Adipose tissue (tissue), 3 donors: ENCODE measurements around the gene ARHGEF35. TPM values are rescaled to one million over a fixed set of nuclear protein-coding genes. Genes with fewer than 3 reads are reported as not detected.
"Not testable (repeated sequence)": the region's sequence is repeated elsewhere in the genome, so short reads cannot be mapped to it uniquely, and the experiment has no call there.

ENCODE experiments used
- H3K27ac ChIP-seq: one replicate; pipeline ENCODE4 v1.5.1; 2013; ENCODE audit warnings: low read depth, low read length
- WGBS, 3 donors: extraction: QIAGEN DNeasy Blood & Tissue Kit; methylation state at CpG; one replicate each; pipeline ENCODE4 v1.1.7; 2013; 5-methylcytosine and 5-hydroxymethylcytosine counted together
- polyA plus RNA-seq, 3 donors: library from polyadenylated mRNA; stranded (reverse); fragments of 200-250 nt; gene quantifications; one replicate each; pipeline ENCODE4 v1.2.3, GENCODE V29; 2013
- donor health status: healthy with polysubstance abuse.
- donor health status: Bipolar disorder and iron deficiency.
- donor health status: healthy.

The ARHGEF35 gene
- polyA plus RNA-seq, 3 donors: 3.7 to 6.5 (median 4.4) TPM

DNA sequence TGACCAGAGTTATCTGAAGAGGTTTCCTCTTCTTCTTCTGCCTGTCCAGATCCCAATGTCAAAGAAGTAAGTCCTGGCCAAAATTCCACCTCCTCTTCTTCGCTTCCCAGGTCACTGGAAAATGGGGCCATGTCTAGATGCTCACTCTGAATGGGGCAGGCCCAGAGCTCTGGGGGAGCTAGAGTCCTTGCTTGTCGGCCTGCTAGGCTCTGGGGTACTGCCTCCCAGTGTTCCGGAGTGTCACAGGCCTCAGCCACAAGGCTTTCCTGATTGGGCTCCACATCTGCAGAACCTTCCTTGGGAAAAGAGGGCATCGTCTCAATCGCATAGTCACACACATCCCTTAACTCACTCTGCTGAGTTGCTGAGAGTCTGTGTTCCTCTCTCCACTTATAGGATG lies 7.8 kb downstream of the ARHGEF35 start:
- WGBS, 3 donors: no CpG with 5 or more reads among the region's 5 CpGs

DNA sequence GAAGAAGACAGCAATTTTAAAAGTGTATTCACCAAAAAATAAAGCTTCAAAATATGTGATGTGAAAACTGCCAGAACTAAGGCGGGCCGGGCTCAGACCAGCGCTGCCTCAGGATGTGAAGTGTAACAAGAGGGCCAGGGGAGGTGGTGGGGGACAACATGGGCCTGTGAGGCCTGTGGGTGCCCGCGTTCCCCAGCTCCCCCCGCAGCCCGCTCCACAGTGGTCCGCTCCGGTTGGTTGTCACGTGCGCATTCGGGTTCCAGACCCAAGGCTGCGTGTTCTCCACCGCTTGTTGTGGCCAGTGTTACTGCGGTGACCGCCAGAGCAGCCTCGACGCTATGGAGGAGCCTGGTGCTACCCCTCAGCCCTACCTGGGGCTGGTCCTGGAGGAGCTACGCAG lies 12.5 kb downstream of the ARHGEF35 start, which contains the start of gene CTAGE4:
CTAGE4 (plus strand) TSS at position 301 of the 400 bp plus-strand sequence; CDS start at position 339, 38 bp downstream.
- WGBS, 3 donors: no CpG with 5 or more reads among the region's 19 CpGs
- H3K27ac ChIP-seq: not testable (repeated sequence)

More for the DNA sequence above, 7.8 kb downstream of the ARHGEF35 start:
- not testable (repeated sequence) for H3K27ac ChIP-seq

DNA sequence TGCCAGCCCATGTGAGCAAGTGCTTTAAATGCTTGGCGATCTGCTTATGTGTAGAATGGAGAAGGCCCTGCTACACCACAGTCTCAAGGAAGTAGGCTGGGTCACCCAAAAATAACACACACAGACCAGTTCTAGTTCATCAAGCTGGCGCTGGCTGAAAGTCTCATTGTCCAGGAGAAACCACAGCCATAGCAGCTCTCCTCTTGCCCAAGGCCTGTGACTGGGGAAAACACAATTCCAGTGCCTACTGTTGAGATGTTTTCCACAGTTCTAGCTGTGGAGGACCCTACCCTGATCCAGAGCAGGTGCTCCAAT lies 16.5 kb downstream of the ARHGEF35 start:
- WGBS, 3 donors: 58 to 73% (median 62%) methylated on average over 1 of the region's 2 CpGs
- not testable (repeated sequence) for H3K27ac ChIP-seq

DNA sequence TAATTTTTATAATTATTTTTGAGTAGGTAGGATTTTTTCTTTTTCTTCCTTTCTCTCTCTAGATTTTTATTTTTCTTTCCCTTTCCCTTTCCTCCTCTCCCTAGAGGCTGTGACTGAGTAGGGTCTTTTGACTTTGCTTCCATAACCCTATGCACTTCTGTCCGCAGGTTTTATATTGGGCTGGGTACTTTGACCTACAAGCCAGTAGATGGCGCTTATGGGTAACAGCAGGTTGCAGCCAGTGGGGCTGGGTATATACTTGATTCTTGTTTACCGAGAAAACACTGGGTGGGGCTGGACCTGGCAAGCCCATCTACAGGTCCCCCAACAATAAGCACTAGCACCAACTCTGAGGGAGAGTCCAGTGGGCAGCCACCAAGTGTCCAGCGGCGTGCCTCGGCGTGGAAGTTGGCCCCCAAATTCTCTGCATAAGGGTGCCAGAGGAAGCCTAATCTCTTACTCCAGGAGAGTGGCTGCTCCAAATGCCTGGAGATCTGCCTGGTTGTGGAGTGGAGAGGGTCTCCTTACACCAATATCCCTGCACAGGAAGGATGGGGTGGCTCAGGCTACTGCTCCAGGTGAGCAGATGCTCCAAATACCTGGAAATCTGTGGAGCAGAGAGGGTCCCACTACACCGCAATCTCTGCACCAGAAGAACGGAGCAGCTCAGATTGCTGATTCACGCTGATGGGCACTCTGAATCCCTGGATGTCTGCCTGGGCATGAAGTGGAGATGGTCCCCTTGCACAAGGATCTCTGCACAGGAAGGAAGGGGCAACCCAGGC lies 17.1 kb downstream of the ARHGEF35 start:
- WGBS, 3 donors: 29 to 49% (median 47%) methylated on average over 7 to 10 of the region's 10 CpGs
- not testable (repeated sequence) for H3K27ac ChIP-seq

DNA sequence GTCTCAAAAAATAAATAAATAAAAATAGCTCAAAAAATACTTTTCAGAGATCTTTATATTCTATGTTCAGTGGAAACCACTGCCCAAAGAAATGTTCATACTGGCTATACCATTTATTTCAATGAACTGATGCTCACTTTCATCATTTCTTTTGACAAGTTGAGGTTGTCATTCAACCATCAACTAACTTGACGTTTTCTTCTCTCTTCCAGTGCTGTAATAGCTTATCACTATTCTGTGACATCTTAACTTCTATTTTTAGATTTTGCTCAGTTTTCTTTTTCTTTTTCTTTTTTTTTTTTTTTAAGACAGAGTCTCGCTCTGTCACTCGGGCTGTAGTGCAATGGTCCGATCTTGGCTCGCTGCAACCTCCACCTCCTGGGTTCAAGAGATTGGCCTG lies 21.0 kb downstream of the ARHGEF35 start:
- WGBS, 3 donors: 92 to 94% (median 92%) methylated on average over 5 of the region's 5 CpGs
- H3K27ac ChIP-seq: no peak overlapping the region

DNA sequence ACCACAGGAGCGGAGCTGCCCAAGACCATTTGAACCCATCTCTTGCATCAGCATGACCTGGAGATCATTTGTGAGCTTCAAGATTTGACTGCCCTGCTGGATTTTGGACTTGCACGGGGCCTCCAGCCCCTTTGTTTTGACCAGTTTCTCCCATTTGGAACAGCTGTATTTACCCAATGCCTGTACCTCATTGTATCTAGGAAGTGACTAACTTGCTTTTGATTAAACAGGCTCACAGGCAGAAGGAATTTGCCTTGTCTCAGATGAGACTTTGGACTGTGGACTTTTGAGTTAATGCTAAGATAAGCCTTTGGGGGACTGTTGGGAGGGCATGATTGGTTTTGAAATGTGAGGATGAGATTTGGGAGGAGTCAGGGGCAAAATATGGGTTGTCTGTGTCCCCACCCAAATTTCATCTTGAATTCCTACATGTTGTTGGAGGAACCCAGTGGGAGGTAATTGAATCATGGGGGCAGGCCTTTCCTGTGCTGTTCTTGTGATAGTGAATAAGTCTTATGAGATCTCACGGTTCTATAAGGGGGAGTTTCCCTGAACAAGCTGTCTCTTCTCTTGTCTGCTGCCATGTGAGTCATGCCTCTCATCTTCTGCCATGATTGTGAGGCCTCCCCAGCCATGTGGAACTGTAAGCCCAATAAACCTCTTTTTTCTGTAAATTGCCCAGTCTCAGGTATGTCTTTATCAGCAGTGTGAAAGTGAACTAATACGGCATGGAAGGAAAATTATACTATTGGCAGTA lies 23.9 kb downstream of the ARHGEF35 start:
- WGBS, 3 donors: 75 to 85% (median 80%) methylated on average over 4 of the region's 4 CpGs

DNA sequence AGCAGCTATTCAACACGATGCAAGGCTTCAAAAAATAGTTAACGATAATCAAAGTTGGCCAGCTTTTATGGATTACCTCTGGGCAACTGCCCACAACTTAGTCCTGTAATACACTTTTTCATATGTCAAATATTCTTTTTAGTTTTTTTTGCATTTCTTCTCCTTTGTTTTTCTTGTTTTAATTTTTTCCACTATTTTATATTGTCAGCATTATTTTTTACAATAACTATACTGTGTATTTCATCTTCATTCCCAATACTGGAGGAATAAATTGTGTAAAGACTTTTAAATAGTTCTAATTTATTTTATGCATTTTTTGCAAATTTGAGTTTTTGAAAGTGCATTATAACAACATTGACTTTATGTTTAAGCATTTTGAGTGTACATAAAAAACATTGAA lies 30.8 kb downstream of the ARHGEF35 start:
- H3K27ac ChIP-seq: no peak overlapping the region
- 74 to 77% (median 76%) methylated on average over 2 of the region's 2 CpGs for WGBS, 3 donors

More for the DNA sequence above, 23.9 kb downstream of the ARHGEF35 start:
- not testable (repeated sequence) for H3K27ac ChIP-seq

DNA sequence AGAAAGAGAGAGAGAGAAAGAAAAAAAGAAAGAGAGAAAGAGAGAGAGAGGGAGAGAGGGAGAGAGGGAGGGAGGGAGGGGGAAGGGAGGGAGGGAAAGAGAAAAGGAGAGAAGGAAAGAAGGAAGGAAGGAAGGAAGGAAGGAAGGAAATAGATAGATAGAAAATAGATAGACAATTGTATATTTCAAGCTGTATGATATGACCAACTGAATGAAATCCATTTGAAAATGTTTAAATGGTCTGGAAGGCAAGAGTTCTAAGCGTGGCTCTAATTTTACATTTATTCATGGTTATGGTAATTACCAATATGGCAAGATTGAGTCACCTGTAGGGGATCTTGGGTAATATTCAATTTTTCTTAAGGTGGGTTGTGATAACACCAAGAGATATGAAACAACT lies 36.8 kb downstream of the ARHGEF35 start:
- 89 to 93% (median 91%) methylated on average over 1 of the region's 1 CpG for WGBS, 3 donors
- no peak overlapping the region for H3K27ac ChIP-seq

DNA sequence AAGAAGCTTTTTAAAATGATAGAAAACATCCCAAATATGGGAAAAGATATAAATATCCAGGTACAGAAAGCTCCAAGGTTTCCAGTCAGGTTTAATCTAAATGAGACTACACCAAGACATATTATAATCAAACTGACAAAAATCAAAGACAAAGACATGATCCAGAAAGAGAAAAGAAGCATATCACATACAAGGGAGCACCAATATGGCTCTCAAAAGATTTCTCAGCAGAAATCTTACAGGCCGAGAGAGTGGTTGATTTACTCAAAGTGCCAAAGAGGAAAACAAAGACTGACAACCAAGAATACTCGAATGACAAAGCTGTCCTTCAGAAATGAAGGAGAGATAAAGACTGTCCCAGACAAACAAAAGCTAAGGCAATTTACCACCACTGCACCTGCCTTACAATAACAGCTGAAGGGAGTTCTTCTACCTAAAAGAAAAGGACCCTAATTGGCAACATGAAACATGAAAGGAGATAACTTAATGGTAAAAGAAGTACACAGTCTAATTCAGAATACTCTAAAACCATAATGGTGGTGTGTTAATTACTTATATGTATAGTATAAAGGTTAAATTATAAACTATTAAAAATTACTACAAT lies 47.3 kb downstream of the ARHGEF35 start:
- WGBS, 3 donors: 69 to 82% (median 79%) methylated on average over 2 of the region's 2 CpGs
- H3K27ac ChIP-seq: no peak overlapping the region

DNA sequence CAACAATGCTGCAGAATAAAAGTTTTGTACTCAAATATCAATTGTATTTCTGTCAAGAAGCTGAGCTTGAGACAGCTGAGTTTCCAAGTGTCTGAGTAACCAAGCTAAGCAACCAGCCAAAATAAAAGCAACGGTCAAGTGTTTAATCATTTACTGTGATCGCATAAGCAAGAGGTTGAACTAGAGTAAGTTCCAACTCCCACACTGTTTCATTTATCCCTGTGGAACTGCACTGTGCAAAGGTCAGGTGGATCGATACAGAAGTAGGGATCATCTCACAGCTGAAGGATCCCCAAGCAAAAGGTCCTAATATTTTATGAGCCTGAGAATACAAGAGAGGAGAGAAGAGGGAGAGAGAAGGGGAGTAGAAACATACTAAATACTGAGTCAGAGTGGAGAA lies 51.2 kb downstream of the ARHGEF35 start:
- 94 to 97% (median 96%) methylated on average over 3 of the region's 3 CpGs for WGBS, 3 donors
- no peak overlapping the region for H3K27ac ChIP-seq

DNA sequence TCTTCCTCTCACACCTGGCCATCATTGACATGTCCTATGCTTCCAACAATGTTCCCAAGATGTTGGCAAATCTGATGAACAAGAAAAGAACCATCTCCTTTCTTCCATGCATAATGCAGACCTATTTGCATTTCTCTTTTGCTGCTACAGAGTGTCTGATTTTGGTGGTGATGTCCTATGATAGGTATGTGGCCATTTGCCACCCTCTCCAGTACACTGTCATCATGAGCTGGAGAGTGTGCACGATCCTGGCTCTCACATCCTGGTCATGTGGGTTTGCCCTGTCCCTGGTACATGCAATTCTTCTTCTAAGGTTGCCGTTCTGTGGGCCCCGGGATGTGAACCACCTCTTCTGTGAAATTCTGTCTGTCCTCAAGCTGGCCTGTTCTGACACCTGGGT lies 53.4 kb downstream of the ARHGEF35 start:
- WGBS, 3 donors: 87 to 89% (median 88%) methylated on average over 3 of the region's 3 CpGs
- H3K27ac ChIP-seq: no peak overlapping the region

DNA sequence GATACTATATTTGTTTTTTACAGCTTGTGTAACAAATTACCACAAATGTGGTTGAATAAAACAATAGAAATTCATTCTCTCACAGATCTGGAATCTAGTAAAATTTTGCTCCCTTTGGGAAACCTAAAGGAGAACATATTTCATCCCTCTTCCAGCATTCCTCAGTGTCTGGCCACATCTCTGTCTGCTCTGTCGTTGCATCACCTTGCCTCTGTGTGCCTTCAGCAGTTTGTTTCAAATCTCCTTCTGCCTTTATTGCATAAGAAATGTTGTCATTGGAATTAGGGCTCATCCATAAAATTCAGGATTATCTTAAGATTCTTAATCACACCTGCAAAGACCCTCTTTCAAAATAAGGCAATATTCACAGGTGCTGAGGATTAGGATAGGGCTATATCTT lies 58.1 kb downstream of the ARHGEF35 start:
- 63 to 69% (median 63%) methylated on average over 1 of the region's 1 CpG for WGBS, 3 donors
- H3K27ac ChIP-seq: no peak overlapping the region

Other genes with a start within 250 kb of the ARHGEF35 start
- gene OR2F1, start 241.0 kb downstream of the ARHGEF35 start, polyA plus RNA-seq: not detected
- gene OR6B1, start 195.5 kb downstream of the ARHGEF35 start, polyA plus RNA-seq: under 1 TPM in 1 of 3 donors, not detected in 2; 0.03 TPM
- not detected for gene OR2A5, start 146.9 kb downstream of the ARHGEF35 start, polyA plus RNA-seq
- gene OR2A25, start 126.0 kb downstream of the ARHGEF35 start, polyA plus RNA-seq: not detected
- gene OR2A12, start 109.6 kb downstream of the ARHGEF35 start, polyA plus RNA-seq: not detected
- not detected for gene OR2A2, start 86.2 kb downstream of the ARHGEF35 start, polyA plus RNA-seq
- gene OR2A14, start 72.7 kb downstream of the ARHGEF35 start, polyA plus RNA-seq: not detected
- gene CTAGE4, start 12.4 kb downstream of the ARHGEF35 start, polyA plus RNA-seq: under 1 TPM in 2 of 3 donors, not detected in 1; 0.29 to 0.67 TPM
- under 1 TPM in 1 of 3 donors, not detected in 2; 0.42 TPM for gene OR2A42, start 43.8 kb upstream of the ARHGEF35 start, polyA plus RNA-seq
- 1 to 10 TPM in 2 of 3 donors, under 1 TPM in 1; 0.67 to 2.4 (median 1.2) TPM for gene OR2A7, start 69.0 kb upstream of the ARHGEF35 start, polyA plus RNA-seq
- gene CTAGE8, start 73.5 kb upstream of the ARHGEF35 start, polyA plus RNA-seq: 1 to 10 TPM in 1 of 3 donors, under 1 TPM in 1, not detected in 1; 0.95 to 1.0 TPM
- gene OR2A1, start 116.6 kb upstream of the ARHGEF35 start, polyA plus RNA-seq: under 1 TPM in 2 of 3 donors, not detected in 1; 0.05 to 0.07 TPM
- 1 to 10 TPM; 4.6 to 10.0 (median 4.7) TPM for gene ARHGEF5, start 159.6 kb upstream of the ARHGEF35 start, polyA plus RNA-seq
- gene NOBOX, start 207.9 kb upstream of the ARHGEF35 start, polyA plus RNA-seq: not detected